Hematopoietic multipotent progenitor cell (in vitro differentiated cells): ENCODE data around the gene DDX18. TPM values are rescaled to one million over a fixed set of nuclear protein-coding genes. Genes with fewer than 3 reads are reported as not detected.

Experiments
- total RNA-seq: library from RNA; depleted of rRNA; stranded (reverse); fragments of >200 nt; gene quantifications from one replicate; pipeline ENCODE4 v1.2.3, GENCODE V29; 2012

DDX18 gene
- total RNA-seq, 1 donor = 29.4 TPM

Other genes starting within 250 kb of the DDX18 start
- 10.2 TPM for gene CCDC93, start 199.4 kb downstream of the DDX18 start, total RNA-seq